C4-2B (cell line): Measurements from ENCODE around the gene LDLRAD3.

Experiments used
- ZFX ChIP-seq: fragments of 450-650 bp; IDR thresholded peaks from 2 replicates; pipeline ENCODE4 v1.6.1; 2017
- TF ChIP-seq, protein P1 (sequence below): fragments of 450-650 bp; conservative IDR thresholded peaks from 2 replicates; pipeline ENCODE4 v1.5.1; 2017; ENCODE audit warnings: mild to moderate bottlenecking

DNA sequence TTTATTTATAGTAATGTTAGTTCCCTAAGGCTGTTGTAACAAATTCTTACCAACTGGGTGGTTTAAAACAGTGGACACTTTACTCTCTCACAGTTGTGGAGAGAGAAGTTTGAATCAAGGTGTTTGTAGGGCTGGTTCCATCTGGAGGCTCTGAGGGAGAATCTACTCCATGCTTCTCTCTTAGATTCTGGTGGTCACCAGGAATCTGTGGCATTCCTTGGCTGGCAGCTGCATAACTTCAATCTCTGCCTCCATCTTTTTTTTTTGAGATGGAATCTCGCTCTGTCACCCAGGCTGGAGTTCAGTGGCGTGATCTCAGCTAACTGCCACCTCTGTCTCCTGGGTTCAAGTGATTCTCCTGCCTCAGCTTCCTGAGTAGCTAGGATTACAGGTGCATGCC, 46.3 kb downstream of the LDLRAD3 start:
- TF ChIP-seq, protein P1, sequence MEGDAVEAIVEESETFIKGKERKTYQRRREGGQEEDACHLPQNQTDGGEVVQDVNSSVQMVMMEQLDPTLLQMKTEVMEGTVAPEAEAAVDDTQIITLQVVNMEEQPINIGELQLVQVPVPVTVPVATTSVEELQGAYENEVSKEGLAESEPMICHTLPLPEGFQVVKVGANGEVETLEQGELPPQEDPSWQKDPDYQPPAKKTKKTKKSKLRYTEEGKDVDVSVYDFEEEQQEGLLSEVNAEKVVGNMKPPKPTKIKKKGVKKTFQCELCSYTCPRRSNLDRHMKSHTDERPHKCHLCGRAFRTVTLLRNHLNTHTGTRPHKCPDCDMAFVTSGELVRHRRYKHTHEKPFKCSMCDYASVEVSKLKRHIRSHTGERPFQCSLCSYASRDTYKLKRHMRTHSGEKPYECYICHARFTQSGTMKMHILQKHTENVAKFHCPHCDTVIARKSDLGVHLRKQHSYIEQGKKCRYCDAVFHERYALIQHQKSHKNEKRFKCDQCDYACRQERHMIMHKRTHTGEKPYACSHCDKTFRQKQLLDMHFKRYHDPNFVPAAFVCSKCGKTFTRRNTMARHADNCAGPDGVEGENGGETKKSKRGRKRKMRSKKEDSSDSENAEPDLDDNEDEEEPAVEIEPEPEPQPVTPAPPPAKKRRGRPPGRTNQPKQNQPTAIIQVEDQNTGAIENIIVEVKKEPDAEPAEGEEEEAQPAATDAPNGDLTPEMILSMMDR: no peak
- no peak for TF ChIP-seq ZFX
